HepG2 (cell line): ENCODE results near the gene SLC19A1. TPM values are rescaled to one million over a fixed set of nuclear protein-coding genes. Genes with fewer than 3 reads are reported as not detected.

Source experiments
- ATRX ChIP-seq: sonication (generic); formaldehyde crosslinking; IDR thresholded peaks from 2 replicates; pipeline ENCODE4 v1.4.0; 2020; ENCODE audit warnings: missing genetic modification reagents, borderline replicate concordance
- CREM ChIP-seq, 2 experiments: sonication (generic) in 1 of 2; formaldehyde crosslinking in 1 of 2; IDR thresholded peaks; 2 replicates each; pipeline versions ENCODE4 v1.4.0 to v1.6.1; 2016 to 2020; ENCODE audit warnings: antibody characterized with exemption in 1 of 2, mild to moderate bottlenecking in 1 of 2, missing genetic modification reagents in 1 of 2
- FOXA1 ChIP-seq, 2 experiments: fragments of 450-650 bp in 1 of 2; sonication (generic) in 1 of 2; formaldehyde crosslinking in 1 of 2; IDR thresholded peaks; 2 replicates each; pipeline versions ENCODE4 v1.4.0 to v1.6.1; 2016 to 2020; ENCODE audit warnings: missing genetic modification reagents in 1 of 2
- HOXD1 ChIP-seq: sonication (generic); formaldehyde crosslinking; IDR thresholded peaks from 2 replicates; pipeline ENCODE4 v1.5.0; 2020; ENCODE audit warnings: missing genetic modification reagents
- MAX ChIP-seq: IDR thresholded peaks from 2 replicates; pipeline ENCODE4 v1.6.1; 2012; ENCODE audit warnings: inconsistent platforms
- MEIS2 ChIP-seq: sonication (generic); formaldehyde crosslinking; IDR thresholded peaks from 2 replicates; pipeline ENCODE4 v1.9.0; 2021; ENCODE audit warnings: mild to moderate bottlenecking, missing genetic modification reagents
- MIXL1 ChIP-seq: IDR thresholded peaks from 2 replicates; pipeline ENCODE4 v1.6.1; 2016
- MXI1 ChIP-seq: IDR thresholded peaks from 3 replicates; pipeline ENCODE4 v1.6.1; 2012; ENCODE audit warnings: low read depth, low read length, inconsistent platforms, borderline replicate concordance
- NFE2L1 ChIP-seq: sonication (generic); formaldehyde crosslinking; IDR thresholded peaks from 2 replicates; pipeline ENCODE4 v1.4.0; 2020; ENCODE audit warnings: missing genetic modification reagents, mild to moderate bottlenecking, borderline replicate concordance
- NFKBIZ ChIP-seq: IDR thresholded peaks from 2 replicates; pipeline ENCODE4 v1.6.1; 2018; ENCODE audit warnings: missing genetic modification reagents, missing compliant biosample characterization
- NR2F6 ChIP-seq, 2 experiments: IDR thresholded peaks; 2 replicates each; pipeline ENCODE4 v1.6.1; 2016; ENCODE audit warnings: antibody characterized with exemption in 1 of 2, mild to moderate bottlenecking in 1 of 2
- PATZ1 ChIP-seq: sonication (generic); formaldehyde crosslinking; IDR thresholded peaks from 2 replicates; pipeline ENCODE4 v1.4.0; 2020; ENCODE audit warnings: missing genetic modification reagents
- POLR2AphosphoS5 ChIP-seq: IDR thresholded peaks from 2 replicates; pipeline ENCODE4 v1.6.1; 2012; ENCODE audit warnings: low read depth, low read length
- RXRB ChIP-seq: IDR thresholded peaks from 2 replicates; pipeline ENCODE4 v1.6.1; 2016; ENCODE audit warnings: borderline replicate concordance, missing genetic modification reagents, missing compliant biosample characterization
- SAP130 ChIP-seq: IDR thresholded peaks from 2 replicates; pipeline ENCODE4 v1.6.1; 2016; ENCODE audit warnings: low read depth
- SIN3A ChIP-seq: IDR thresholded peaks from 2 replicates; pipeline ENCODE4 v1.6.1; 2011; ENCODE audit warnings: low read depth, mild to moderate bottlenecking, control low read depth, low read length, borderline replicate concordance
- SIX1 ChIP-seq: sonication (generic); formaldehyde crosslinking; IDR thresholded peaks from 2 replicates; pipeline ENCODE4 v1.4.0; 2020; ENCODE audit warnings: missing genetic modification reagents, borderline replicate concordance
- YY1 ChIP-seq: IDR thresholded peaks from 2 replicates; pipeline ENCODE4 v1.6.1; 2011; ENCODE audit warnings: low read length, low read depth, moderate library complexity, mild to moderate bottlenecking; ENCODE audit not compliant: insufficient read depth, insufficient replicate concordance
- ZFP82 ChIP-seq: sonication (generic); formaldehyde crosslinking; IDR thresholded peaks from 2 replicates; pipeline ENCODE4 v1.5.1; 2020; ENCODE audit warnings: mild to moderate bottlenecking, missing genetic modification reagents, borderline replicate concordance
- ZMYM2 ChIP-seq: sonication (generic); formaldehyde crosslinking; IDR thresholded peaks from 2 replicates; pipeline ENCODE4 v1.8.0; 2022; ENCODE audit warnings: mild to moderate bottlenecking, missing genetic modification reagents
- ZNF350 ChIP-seq: sonication (generic); formaldehyde crosslinking; IDR thresholded peaks from 2 replicates; pipeline ENCODE4 v1.4.0; 2020; ENCODE audit warnings: mild to moderate bottlenecking, low read depth, missing genetic modification reagents, borderline replicate concordance
- ZNF556 ChIP-seq: sonication (generic); formaldehyde crosslinking; IDR thresholded peaks from 2 replicates; pipeline ENCODE4 v1.4.0; 2020; ENCODE audit warnings: mild to moderate bottlenecking, missing genetic modification reagents, borderline replicate concordance
- ZNF768 ChIP-seq: sonication (generic); formaldehyde crosslinking; IDR thresholded peaks from 2 replicates; pipeline ENCODE4 v1.4.0; 2020; ENCODE audit warnings: missing genetic modification reagents
- ZNF776 ChIP-seq: sonication (generic); formaldehyde crosslinking; IDR thresholded peaks from 2 replicates; pipeline ENCODE4 v1.4.0; 2020; ENCODE audit warnings: mild to moderate bottlenecking, missing genetic modification reagents
- ZNF781 ChIP-seq: sonication (generic); formaldehyde crosslinking; IDR thresholded peaks from 2 replicates; pipeline ENCODE4 v1.5.1; 2020; ENCODE audit warnings: borderline replicate concordance, mild to moderate bottlenecking, missing genetic modification reagents; ENCODE audit errors: not compliant biosample characterization
- ZSCAN9 ChIP-seq: IDR thresholded peaks from 2 replicates; pipeline ENCODE4 v1.6.1; 2016; ENCODE audit warnings: borderline replicate concordance
- polyA plus RNA-seq, 8 experiments: library from polyadenylated mRNA; depleted of rRNA in 3 of 8; stranded (reverse) in 7 of 8; unstranded in 1 of 8; fragments of >200 nt; fragmentation: Illumina TruSeq in 4 of 8; extraction: Trizol in 4 of 8; gene quantifications; 2 replicates each; pipeline versions ENCODE4 v1.2.1 to v1.2.3, GENCODE V29; 2011 to 2016; ENCODE audit warnings: low read depth in 4 of 8, missing spikeins in 1 of 8, mixed read lengths in 1 of 8; ENCODE audit not compliant: insufficient read depth in 1 of 8
- total RNA-seq, 5 experiments: library from RNA; depleted of rRNA; stranded (reverse); fragments of >200 nt; fragmentation: Illumina TruSeq; extraction: Trizol; gene quantifications; 2 replicates each; pipeline ENCODE4 v1.2.3, GENCODE V29; 2016; ENCODE audit warnings: low read depth in 1 of 5

The SLC19A1 gene
- total and polyA plus RNA-seq, 2 of the 13 experiments (the other 11 are each of a cell fraction or from before 2014, with no cell fraction given), result 21.8 to 23.0 TPM

- TF ChIP-seq PATZ1 (CRISPR knock-in tag), result no peak
- peak; percentile 17; the same call in 1 of the 2 replicates for TF ChIP-seq POLR2AphosphoS5
- TF ChIP-seq MIXL1 (CRISPR knock-in tag), result no peak
- no peak for TF ChIP-seq SIX1 (CRISPR knock-in tag)
- no peak for TF ChIP-seq ZNF781 (CRISPR knock-in tag)
- TF ChIP-seq ZSCAN9 (CRISPR knock-in tag), result no peak
- no peak; the same call in 1 of the 2 replicates for TF ChIP-seq SIN3A
- TF ChIP-seq ZNF768 (CRISPR knock-in tag), result no peak
- TF ChIP-seq ZMYM2 (CRISPR knock-in tag), result no peak
- TF ChIP-seq RXRB (CRISPR knock-in tag), result no peak
- TF ChIP-seq MEIS2 (CRISPR knock-in tag), result no peak
- no peak for TF ChIP-seq NFKBIZ
- peak; percentile 57; the same call in 1 of the 3 replicates for TF ChIP-seq MXI1
- no peak for TF ChIP-seq ZNF556
- TF ChIP-seq ATRX, result no peak
- no peak for TF ChIP-seq FOXA1 (IDR thresholded peaks at IDR 0.05)
- no peak for TF ChIP-seq FOXA1 (CRISPR knock-in tag; IDR thresholded peaks at IDR 0.05)
- no peak for TF ChIP-seq NFE2L1 (CRISPR knock-in tag)
- no peak for TF ChIP-seq NR2F6 (IDR thresholded peaks at IDR 0.05)
- no peak for TF ChIP-seq NR2F6 (CRISPR knock-in tag; IDR thresholded peaks at IDR 0.05)
- TF ChIP-seq CREM (IDR thresholded peaks at IDR 0.05), result no peak
- no peak for TF ChIP-seq CREM (CRISPR knock-in tag; IDR thresholded peaks at IDR 0.05)
- peak; percentile 27 for TF ChIP-seq YY1
- no peak for TF ChIP-seq ZNF776 (CRISPR knock-in tag)
- peak; percentile 60; the same call in 1 of the 2 replicates for TF ChIP-seq MAX
- no peak for TF ChIP-seq ZNF350 (CRISPR knock-in tag)
- peak; percentile 25; the same call in 1 of the 2 replicates for TF ChIP-seq ZFP82 (CRISPR knock-in tag)
- peak; percentile 18; the same call in 1 of the 2 replicates for TF ChIP-seq SAP130 (CRISPR knock-in tag)
- no peak for TF ChIP-seq HOXD1 (CRISPR knock-in tag)
Observed at GRCh38 chr21:45542242-45542666, at the start of gene SLC19A1 (continued).
